OCI-M2 (cell line): ENCODE data around the gene RASSF10.

Source experiments
- DNase-seq: peaks from one replicate; lab custom pipeline; 2025; ENCODE audit not compliant: unreplicated experiment; lab: John Stamatoyannopoulos, UW

Gene RASSF10

DNA sequence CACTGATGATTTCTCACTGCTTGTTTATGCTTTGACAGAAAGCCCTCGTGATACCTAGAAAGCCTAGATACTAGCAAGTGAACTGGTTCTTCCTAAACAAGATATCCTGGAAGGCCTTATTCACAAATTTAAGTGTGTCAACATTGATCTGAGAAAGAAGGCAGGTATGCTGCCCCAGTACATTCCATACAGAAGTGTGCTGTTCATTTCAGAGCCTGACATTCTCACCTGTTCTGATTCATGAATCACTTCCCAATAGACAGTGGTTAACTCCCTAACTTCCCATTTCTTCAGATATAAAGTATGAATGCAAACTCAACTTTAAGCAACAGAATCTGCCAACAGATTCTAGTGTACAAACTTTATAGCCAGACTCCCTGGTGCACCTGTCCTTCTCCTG lies 15.5 kb upstream of the RASSF10 start:
- DNase-seq, result no peak

DNA sequence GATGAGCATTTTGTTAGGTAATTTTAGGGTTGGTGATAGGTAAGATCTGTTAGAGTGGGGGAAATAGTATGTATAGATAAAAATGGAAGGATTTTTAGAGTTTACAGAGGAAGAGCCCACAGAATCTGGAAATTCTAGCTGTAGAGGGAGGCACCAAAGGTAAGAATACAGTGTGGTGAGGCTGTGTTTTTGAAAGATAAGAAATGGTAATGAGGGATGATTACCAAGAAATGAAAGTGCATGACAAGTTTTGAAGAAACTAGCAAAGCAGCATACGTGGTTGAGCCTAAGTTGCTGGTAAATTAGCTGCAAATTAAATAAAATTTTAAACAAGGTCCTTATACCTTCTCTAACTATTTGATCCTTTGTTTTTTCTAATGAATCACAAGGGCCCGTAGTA lies 14.6 kb upstream of the RASSF10 start:
- no peak for DNase-seq

DNA sequence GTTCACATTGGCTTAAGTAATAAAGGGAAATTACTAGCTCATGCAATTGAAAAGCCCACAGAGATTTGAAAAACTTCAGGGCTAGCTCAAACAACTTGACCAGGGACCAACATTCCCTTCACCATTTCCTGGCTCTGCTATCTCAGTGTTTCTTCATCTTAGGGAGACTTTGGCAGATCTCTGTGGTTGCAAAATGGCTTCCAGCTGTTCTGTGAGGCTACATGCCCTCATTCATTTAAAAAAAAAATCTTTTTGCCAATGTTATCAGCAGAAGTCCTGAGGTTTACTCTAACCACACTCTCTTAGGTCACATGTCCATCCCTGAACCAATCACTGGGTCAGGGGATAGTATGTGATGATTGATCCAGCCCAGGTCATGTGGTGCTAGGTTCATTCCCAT lies 13.9 kb upstream of the RASSF10 start:
- no peak for DNase-seq

DNA sequence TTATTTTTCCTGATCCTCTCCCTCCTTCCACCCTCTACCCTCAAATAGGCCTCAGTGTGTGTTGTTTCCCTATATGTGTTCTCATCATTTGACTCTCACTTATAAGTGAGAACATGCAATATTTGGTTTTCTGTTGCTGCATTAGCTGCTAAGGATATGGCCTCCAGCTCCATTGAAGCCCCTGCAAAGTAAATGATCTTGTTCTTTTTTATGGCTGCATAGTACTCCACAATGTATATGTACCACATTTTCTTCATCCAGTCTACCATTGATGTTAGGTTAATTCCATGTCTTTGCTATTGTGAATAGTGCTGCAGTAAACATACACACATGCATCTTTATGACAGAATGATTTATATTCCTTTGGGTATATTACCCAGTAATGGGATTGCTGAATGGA lies 13.3 kb upstream of the RASSF10 start:
- DNase-seq, result no peak

GRCh38 chr11:12997168-12997567 lies 11.9 kb upstream of the RASSF10 start:
- DNase-seq, result no peak

DNA sequence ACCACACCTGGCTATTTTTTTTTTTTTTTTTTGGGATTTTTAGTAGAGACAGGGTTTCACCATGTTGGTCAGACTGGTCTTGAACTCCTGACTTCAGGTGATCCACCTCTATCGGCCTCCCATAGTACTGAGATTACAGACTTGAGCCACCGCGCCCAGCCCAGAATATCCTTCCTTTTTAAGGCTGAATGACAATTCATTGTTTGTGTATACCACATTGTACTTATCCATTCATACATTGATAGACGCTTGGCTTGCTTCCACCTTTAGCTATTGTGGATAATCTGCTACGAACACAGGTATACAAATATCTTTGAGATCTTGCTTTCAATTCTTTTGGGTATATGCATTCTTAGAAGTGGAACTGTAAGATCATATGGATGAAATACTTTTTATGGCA lies 10.8 kb upstream of the RASSF10 start:
- DNase-seq, result no peak

DNA sequence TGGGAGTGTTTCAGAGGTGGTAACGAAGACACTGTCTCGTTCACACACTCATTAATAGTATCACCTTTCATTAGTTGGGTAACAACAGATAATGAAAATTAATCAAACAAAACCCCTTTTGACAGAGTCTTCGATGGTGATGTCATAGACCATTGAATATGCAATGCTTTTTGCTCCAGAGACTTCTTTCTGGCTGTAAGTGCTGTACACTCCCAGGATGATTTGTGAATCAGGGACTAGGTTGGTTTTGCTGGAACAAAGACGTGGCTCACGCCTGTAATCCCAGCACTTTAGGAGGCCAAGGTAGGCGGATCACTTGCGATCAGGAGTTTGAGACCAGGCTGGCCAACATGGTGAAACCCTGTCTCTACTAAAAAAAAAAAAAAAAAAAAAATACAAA lies 9.5 kb upstream of the RASSF10 start:
- no peak for DNase-seq

DNA sequence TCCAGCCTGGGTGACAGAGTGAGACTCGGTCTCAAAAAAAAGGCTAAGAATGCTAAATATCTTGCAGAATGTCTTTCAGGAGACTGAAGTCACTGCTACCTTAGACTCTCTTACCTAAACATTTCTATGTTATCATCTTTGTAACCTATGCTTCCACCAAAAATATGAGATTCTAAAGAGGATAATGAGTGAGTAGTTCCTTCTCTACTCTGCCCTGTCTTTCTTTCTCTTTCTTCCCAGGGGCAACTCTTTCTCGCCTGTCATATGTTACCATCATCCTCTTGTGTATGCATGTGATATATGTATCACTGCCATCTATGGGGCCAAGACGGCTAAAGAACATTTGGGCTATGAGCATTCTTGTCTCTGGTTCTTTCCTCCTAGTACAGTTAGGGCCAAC lies 9.0 kb upstream of the RASSF10 start:
- no peak for DNase-seq

DNA sequence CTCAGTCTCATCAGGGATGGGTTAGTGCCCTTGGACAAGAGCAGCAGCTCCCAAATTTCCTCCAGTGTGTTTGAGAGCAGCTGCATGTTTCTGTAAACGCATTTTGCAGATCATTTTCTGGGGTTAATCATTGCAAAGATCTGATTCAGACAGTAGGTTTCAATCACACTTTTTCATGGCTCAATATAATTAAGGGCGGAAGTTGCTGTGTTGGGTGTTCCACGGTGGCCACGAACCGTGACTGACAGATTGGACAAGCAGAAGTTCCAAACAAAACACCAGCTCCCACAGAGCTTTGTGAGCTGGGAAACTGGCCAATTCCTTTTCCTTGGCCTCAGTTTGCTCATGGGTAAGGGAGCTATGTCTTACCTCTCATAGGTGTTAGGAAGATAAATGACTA lies 8.4 kb upstream of the RASSF10 start:
- DNase-seq, result no peak

DNA sequence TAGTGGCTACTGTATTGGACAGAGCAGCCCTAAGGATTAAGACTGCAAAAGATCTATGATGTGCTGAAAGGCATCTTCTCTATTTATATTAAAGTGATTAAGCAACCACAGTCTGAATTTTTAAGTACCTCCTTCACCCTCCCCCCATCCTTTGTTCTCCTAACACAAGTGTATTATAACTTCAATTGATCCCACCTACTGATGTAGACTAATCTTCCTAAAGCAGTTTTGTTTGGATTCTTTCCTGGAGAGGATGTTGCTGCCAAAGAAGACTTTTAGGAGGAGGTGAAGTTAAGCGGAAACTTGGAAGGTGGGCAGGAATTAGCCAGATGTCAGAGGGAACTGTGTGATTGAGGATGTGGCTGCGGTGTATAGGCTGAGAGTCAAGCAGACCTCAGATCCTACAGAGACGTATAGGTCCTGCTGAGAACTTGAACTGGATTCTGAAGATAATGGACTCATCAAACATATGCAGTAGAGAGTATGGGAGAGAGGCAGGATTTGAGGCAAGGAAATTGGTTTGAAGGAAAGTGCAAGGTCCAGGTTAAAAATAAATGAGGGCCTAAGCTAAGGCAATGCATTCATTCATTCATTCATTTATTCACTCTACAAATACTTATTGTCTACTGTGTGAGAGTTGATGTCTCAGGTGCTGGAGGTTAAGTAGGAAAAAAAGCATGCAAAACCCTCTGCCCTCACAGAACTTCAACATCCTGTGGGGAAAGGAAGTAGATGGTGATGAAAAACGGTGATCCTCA lies 5.2 kb upstream of the RASSF10 start:
- DNase-seq, result no peak

DNA sequence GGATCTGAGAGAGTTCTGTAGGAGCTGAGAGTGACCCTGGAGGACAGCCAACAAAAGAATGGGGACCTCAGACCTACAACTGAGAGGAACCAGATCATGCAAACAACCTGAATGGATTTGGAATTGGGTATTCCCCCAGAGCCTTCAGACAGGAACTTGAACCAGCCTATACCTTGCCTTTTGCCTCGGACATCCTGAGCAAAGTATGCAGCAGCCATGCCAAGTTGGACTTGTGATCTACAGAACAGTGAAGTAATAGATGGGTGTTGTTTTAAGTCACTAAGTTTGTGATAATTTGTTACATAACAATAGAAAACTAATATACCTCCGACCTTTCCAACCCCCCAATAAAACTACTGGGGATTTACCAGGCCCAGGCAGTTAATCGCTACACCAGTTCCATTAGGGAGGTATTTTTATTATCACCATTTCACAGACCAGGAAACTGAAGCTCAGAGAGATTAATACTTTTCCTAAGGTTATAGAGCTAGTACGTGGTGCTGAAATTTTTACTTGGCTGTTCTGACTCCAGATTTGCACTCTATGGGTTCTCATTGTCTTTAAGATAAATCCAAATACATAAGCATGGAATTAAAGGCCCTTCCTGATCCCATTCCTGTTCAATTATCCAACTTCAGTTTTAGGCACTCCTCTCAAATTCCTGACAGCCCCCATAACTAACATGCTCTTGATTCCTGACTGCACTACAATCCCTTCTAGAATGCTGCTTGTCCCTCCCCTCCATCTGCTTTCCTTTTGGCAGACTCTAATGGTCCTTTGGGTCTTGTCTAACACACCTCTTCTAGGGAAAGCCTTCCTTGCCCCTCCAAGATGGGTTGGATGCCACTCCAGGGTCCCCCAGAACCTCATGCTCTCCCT lies 1.7 kb upstream of the RASSF10 start:
- DNase-seq, result no peak

DNA sequence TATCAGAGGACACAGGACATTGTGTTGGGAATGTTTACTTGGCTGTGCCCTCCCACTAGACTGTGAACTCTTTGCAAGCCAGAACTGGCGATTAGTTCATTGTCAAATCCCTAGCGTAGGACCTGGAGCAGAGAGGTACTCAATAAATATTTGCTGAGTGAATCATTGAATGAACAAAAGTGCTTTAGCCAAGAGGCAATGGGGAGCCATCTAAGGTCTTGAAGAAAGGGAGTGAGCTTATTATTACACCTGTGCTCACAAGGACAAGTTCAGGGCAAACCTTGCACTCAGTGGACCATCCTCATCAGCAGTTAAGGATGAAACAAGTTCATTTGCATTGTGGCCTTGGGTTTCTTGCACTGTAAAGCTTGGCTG lies 1.1 kb upstream of the RASSF10 start:
- no peak for DNase-seq

DNA sequence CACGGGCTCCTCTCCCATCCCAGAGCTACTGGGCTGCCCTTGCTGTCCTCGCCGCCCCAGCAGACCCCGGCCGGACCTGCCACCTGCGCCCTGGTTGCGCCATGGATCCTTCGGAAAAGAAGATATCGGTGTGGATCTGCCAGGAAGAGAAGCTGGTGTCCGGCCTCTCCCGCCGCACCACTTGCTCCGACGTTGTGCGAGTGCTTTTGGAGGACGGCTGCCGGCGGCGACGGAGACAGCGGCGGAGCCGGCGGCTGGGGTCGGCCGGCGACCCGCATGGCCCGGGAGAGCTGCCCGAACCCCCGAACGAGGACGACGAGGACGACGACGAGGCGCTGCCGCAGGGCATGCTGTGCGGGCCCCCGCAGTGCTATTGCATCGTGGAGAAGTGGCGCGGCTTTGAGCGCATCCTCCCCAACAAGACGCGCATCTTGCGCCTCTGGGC lies 382 bp downstream of the RASSF10 start:
- no peak for DNase-seq

GRCh38 chr11:13009921-13010748 lies 1.0 kb downstream of the RASSF10 start:
- DNase-seq, result no peak

DNA sequence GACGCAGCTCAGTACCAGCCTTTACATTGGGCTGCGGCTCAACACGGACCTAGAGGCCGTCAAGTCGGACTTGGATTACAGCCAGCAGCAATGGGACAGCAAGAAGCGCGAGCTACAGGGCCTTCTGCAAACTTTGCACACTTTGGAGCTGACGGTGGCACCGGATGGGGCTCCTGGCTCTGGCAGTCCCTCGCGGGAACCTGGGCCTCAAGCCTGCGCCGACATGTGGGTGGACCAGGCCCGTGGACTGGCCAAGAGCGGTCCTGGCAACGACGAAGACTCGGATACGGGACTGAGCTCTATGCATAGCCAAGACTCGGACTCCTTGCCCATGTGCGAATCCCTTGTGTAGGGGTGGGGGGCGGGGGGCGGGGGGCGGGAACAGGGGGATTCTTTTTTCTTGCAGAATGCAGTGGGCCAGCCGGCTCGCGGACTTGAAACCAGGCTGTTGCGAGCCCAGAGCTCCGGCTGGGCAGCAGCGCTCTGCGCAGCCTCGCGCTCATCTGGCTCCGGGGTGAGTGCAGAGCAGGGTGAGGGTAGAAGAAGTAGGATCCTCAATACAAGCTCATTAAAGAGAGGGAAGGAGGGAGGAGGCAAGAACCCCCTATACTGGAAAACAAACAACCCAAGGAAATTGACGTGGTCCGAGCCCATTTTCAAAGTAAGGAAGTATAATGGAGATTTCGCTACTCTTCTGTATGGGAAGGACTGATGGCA lies 1.8 kb downstream of the RASSF10 start:
- no peak for DNase-seq

DNA sequence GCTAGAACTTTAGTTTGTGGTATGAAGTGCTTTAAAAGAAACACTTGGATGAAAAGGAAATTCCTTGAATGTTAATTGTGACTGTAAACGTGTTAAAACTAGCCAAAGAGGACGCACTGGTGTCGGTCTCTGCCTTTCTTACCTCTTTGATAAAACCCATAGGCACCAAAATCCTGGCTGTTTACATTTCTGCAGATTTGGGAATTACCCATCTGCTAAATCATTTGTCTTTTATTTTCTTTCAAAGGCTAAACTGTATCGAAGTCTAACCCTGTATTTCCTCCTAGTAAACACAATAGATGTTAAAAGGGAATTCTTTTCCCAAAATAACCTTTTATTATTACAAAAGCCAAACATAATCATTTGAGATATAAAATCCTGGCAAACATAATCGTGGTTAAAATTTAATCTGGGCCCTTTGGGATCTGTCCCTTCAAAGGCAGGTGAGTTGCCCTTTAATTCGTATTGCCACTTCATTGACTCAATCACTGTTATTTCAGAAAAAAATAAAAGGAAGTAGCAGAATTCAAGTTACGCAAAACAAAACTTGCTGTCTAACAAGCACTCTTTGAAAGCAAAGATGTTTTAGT lies 2.4 kb downstream of the RASSF10 start:
- DNase-seq, result no peak

DNA sequence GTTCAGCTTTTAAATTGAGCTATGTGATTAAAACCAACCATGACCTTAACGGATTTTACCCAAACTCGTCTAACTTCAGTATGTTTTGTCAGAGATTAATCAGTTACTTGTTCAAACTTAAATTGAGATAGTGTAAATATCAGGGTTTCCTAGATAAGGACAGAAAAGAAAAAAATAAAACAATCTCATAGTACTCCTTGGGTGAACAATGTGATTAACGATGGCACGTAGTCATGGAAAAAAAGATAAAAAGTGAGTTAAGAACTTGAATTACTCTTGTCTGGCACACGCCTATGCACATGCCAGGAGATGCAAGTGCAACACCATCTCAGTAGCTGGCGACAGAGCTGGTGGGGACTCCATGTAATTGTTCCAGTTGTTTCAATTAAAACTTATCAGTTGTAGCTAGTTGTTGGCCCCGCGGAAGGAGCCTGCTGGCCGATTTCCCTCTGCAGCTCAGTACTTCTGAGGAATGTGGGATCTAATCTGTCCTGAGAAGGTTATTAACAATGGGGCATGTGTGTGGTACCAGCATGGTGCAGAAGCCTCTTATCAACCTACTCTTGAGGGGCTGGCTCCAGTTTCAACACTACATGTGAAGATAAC lies 3.0 kb downstream of the RASSF10 start:
- no peak for DNase-seq

GRCh38 chr11:13013054-13013488 lies 4.0 kb downstream of the RASSF10 start:
- no peak for DNase-seq

- DNase-seq, result no peak
These were observed 6.6 kb downstream of the RASSF10 start for GRCh38 chr11:13015753-13016152.

DNA sequence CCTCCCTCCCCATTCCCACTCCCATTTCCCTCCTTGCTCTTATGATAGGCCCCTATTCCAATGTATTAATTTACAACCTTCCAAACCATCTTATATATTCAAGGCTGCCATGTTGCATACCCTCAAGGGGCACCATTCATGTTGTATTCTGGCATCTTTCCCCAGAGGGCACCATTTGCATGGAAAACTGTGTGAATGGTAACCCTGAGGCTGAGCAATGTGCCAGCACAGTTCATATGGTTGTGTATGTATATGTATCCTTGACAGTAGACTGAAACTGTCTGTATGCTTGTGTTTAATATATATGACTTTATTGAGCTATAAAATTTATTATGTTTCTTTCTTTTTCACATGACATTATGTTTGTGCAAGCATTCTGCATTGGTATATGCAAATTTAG lies 7.3 kb downstream of the RASSF10 start:
- DNase-seq, result no peak
